ENCODE measurements around the gene CENATAC.

GRCh38 chr11:118979434-118979833 is 18.5 kb upstream of the CENATAC start:
- no peak for TF ChIP-seq CTCF (IDR thresholded peaks at IDR 0.05; ENCODE audit: low read depth, low read length, poor library complexity, severe bottlenecking)
- TF ChIP-seq EZH2phosphoT487 (IDR thresholded peaks at IDR 0.05; ENCODE audit: borderline replicate concordance, low read length) = no peak

Measured in DOHH2 (cell line).